ENCODE measurements around the gene IGF2R.

DNA sequence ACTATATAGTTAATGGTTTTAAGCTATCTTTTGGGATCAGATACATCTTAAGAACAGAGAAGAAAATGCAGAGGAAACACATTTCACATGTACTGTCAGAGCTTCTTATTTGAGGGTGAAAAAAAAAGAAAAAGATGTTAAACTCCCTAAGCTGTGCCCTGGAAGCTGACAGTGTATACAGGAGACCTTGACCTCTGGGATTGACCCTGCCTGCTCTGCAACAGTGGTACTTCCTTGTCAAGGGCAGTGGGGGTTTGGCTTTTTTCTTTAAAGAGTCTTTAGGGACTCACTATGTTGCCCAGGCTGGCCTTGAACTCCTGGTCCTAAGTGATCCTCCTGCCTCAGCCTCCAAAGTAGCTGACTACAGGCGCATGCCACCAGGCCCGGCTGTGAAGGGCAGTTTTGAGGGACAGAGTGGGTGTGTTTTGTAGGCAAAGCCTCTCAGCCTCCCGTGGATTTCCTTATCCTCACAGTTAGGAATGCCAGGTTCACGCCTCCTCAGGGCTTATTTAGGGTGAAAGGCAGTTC is 92.1 kb downstream of the IGF2R start:
- TF ChIP-seq EZH2 (IDR thresholded peaks at IDR 0.05; ENCODE audit: borderline replicate concordance) (no peak), EZH2phosphoT487 (IDR thresholded peaks at IDR 0.05; ENCODE audit: low read depth, severe bottlenecking, unreplicated experiment) (no peak)
- TF ChIP-seq, protein P1, sequence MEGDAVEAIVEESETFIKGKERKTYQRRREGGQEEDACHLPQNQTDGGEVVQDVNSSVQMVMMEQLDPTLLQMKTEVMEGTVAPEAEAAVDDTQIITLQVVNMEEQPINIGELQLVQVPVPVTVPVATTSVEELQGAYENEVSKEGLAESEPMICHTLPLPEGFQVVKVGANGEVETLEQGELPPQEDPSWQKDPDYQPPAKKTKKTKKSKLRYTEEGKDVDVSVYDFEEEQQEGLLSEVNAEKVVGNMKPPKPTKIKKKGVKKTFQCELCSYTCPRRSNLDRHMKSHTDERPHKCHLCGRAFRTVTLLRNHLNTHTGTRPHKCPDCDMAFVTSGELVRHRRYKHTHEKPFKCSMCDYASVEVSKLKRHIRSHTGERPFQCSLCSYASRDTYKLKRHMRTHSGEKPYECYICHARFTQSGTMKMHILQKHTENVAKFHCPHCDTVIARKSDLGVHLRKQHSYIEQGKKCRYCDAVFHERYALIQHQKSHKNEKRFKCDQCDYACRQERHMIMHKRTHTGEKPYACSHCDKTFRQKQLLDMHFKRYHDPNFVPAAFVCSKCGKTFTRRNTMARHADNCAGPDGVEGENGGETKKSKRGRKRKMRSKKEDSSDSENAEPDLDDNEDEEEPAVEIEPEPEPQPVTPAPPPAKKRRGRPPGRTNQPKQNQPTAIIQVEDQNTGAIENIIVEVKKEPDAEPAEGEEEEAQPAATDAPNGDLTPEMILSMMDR (IDR thresholded peaks at IDR 0.05; ENCODE audit: poor library complexity) = no peak
